Stimulated activated naive CD4-positive, alpha-beta T cell (primary cell): ENCODE results near the gene SORCS3.

Experiments used
- DNase-seq, 6 experiments: peaks; one replicate each; lab custom pipeline; 2025; lab: John Stamatoyannopoulos, UW

SORCS3 gene

DNA sequence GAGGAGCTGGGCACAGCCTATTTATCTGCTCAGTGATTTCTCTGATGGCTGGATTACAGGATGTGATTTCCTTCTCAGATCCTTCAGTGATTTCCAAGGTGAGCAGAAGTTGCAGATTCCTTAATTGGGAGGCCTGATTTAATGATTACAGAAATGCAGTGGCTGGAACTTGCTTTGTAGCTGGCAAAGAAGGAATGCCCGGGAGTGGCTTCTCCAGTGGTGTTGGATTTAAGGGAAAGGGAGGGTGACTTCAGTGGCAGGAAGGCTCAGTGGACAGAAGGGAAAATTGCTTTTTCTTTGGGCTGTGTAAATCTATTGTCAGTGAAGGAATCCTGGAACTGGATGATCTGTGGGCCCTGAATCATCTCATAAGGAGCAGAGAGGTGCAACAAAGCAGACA lies 5.1 kb downstream of the SORCS3 start:
- no peak for DNase-seq

DNA sequence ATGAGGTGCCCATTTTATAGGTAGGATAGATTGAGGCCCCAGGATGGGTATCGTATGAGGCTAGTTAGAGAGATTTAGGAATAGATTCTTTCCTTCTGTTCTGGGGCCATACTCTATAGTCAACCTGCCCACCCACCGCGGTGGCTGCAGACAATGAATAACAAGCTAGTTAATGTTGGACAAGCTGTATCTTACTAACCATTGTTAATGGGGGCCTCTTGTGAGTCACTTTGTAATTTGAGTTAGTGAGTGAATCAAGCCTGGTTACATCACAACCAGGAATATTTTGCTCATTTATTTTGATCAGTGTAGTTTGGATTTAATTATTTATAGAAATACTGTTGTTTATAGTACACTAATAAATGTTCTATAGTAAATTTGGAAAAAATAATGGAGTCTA lies 7.3 kb downstream of the SORCS3 start:
- DNase-seq: no peak

DNA sequence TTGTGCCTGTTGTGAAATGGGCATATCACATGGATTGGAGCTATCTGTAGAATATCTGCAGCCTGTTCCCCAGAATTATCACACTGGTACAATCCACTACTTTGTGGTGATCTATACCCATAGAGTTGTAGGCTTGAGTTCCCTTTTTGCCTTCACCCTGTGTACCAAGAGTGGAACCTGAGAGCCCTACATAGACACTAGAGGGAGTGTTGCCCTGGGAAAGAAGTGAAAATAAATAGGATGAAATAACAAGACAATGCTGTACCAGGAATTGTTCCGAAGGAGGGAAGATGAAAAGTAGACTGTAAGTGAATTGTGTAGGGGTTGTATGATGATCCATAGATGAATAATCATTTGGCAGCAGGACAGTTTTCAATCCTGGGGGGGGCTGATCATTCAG lies 9.0 kb downstream of the SORCS3 start:
- no peak for DNase-seq

DNA sequence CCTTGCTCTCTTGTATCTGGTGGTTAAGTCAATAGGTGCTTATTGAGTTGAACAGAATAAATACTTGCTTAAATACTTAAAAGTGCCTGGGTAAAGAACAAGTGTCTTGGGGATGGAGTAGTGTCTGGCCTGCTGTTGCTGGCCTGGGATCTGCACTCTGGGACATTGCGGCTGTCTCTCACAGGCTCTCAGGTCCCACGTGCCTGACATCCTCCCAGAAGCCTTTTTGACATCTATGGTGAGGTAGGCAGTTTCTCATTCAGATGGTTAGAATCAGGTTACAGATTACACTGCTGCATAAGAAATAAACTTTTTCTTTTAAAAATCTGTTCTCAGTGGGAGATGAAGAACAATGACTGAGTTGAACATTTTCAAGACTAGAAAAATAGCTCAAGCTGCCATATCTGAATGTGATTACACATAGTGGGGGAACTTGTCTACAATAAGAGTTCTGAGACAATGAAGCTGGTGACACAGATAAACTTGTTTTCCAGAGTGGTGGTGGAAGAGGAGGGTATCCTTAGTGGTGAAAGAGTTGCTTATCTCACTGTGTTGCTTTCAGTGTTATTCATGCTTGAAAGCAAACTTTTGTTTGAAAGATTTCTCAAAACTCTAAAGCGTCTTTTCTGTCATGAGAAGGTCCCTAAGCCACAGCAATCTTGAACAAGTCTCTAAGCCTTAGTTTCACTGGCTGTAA lies 9.7 kb downstream of the SORCS3 start:
- no peak for DNase-seq

DNA sequence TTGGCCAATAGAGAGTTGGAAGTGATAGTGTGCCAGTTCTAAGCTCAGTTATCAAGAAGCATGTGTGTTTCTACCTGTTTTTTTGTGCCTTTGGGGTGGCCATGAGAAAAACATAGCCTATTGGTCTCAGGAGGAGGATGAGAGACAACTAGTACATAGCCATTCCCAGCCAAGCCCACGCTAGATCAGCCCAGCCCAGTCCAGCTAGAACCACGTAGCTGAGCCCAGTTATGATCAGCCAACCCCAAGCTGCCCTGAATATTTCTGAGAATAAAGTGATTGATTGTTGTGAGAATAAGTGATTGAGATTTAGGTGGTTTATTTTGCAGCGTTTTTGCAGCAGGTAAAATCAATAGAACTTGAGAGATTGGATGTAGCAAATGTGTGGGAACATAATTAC lies 15.9 kb downstream of the SORCS3 start:
- DNase-seq: no peak

DNA sequence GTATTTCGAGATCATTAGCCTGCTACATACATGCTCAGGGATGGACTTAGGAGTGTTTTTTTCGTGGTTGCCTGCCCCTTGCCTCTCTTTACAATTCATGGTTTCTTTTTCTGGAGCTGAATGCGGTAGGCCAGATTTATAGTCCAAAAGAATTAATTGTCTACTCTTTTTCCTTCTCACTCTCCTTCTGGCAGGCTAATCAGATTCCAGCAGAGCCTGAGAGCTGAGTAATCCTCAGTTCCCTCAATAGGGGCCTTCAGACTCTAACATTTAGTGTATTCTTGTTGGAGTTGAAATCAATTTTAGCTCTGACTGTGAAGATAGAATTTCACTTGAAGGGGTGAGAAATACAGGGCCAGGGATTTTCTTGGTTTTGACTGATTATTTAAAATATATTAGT lies 16.4 kb downstream of the SORCS3 start:
- DNase-seq: no peak

DNA sequence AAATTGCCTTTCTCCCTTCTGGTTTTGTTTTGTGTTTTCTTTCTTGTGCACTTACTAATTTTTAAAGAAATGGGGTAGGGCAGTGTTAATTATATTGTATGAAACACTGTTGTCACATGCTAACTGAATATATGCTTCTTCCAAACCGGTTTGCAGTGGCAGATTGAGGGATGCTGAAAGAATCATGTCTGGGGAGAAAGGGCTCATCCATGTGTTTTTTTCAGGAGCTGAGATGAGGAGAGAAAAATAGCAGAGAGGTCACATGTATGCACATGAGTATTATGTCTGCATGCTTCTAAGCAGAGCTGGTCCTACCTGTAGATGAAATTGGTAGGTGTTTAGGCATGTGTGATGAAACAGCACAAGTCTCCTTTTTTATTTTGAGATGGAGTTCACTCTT lies 17.0 kb downstream of the SORCS3 start:
- no peak for DNase-seq

DNA sequence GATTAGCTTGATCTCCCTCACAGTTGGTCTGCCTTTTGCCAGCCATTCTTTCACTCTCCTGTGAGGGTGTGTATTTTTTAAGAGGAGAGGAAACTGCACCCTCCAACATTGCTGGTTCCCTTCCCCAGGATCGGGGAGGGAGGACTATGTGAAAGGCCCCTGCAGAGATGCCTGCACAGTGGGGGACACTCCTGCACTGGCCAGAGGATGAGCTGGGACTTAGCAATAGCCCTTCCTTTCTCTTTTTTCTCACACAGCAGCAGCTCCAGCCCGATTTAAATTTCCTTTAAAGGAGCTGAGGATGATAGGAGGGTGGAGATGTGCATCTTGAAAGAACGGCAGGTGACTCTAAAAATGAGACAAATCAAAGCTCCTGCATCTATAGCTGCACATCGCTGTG lies 18.7 kb downstream of the SORCS3 start:
- DNase-seq: no peak

DNA sequence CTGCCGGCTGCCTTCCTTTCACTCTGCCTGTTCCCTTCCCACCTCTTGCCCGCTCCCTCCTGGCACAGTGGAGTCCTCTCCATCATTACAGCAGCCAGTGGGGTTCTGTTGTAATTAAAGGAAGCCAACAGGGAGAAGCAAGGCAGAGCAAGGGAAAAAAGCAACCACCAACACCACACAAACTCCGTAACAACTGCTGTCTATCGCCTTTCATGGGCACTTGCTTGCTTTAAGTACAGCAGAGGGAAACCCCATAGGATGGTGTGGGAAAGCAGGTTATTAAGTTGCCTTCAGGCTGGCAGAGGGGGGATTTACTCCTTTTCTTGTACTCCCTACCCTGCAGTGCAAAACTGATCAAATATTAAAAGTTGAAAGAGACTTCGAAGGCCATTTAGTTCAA lies 22.0 kb downstream of the SORCS3 start:
- no peak for DNase-seq

DNA sequence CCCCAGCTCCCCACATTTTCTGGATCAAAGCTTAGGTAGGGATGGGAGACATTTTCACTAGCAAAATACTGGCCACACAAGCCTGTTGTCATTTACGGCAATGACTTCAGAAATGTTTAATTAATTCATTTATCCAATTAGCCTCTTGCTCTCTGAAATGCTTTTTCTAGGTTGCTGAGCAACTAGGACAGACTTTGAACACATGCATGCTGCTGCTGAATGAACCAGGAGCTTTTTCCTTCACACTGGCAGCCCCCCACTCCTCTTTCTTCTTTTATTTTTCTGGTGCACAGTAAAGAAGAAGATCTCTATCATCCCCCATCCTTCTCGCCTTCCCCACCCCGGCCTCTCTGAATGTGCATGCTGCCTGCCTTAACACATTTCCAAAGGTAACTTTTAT lies 22.5 kb downstream of the SORCS3 start:
- no peak for DNase-seq

DNA sequence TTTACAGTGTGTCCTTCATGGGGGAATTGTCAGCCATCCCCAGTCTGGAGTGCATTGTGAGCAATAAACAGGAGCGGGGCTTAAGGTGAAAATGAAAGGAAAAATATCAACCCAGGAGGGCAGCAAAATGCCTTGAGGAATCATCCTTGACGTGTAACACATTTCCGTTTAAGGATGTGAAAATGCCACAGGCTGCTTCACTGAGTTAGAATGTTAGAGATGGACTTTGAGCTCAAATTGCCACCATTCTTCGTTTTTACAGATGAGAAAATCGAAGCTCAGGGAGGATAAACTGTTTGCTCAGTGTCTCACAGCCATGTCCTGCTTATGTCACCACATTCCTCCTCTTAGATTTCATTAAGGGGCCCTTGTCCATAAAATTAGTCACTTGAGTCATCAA lies 23.1 kb downstream of the SORCS3 start:
- DNase-seq: no peak

DNA sequence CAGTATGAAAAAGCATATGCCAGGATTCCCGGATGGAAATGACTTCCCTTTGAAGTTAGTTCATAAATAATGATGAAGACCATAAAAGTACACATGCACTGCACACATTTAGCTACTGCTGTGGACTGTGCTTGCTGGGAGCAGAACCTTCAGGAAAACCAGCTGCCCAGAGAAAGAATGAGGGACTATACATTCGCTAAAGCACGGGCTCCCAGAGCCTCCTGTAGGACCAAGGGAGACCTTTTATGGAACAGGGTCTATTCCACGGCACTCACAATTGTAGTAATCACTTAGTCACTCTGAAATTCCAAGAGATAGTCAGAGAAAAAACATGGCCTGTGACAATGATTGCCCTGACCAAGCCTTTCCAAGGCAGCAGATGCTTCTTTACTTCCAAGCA lies 24.1 kb downstream of the SORCS3 start:
- no peak for DNase-seq

DNA sequence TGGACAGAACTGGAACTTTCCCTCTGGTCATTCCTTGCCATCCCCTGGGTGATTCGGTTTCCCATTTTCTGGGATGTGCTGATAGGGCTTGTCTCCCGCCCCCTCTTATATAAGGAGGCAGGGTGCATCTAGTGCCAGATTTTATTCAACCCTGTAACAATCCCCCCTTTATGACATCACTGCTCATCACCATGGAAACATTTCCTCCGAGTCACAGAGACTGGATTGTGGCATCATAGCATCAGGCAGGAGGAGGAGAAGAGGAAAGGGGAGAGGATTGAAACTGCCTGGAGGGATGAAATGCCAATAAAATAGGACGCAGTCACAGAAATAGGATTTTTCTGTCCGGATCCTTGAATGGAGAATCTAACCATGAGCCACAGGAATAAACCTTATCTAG lies 25.0 kb downstream of the SORCS3 start:
- DNase-seq: no peak

DNA sequence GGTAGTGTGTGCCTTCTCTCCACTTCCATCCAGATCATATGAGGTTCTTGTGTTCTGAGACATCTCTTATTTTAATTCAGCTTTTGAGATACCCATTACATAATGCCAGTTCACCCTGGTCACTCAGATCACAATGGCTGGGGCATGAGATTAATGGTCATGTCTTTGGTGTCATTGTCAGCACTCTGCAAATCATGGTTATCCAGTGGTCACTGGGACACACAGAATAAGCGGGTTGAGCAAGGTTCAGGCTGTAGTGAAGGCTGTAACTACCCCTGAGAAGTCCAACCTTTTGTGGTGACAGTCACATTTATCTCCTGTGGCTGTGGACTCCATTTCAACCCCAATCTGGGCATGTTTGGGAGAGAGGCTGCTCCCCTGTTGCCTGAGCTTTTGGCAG lies 35.8 kb downstream of the SORCS3 start:
- DNase-seq: no peak

DNA sequence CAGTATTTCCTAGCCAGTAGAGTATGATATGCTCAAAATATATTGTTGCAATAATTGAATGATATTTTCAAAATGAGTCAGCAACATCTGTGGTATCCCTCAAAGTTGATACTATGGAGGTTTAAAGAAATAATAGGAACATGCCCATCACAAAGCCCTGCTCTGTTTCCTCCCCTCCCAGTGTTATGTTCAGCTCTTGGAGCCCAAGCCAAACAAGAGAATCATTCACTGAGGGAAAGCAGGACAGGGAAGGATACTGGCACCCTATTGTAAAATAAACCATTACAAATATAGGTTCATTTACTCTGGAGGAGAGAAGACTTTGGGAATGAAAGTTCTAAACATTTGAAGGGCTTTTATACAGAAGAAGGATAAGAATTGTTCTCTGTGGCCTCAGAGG lies 37.6 kb downstream of the SORCS3 start:
- DNase-seq: no peak

DNA sequence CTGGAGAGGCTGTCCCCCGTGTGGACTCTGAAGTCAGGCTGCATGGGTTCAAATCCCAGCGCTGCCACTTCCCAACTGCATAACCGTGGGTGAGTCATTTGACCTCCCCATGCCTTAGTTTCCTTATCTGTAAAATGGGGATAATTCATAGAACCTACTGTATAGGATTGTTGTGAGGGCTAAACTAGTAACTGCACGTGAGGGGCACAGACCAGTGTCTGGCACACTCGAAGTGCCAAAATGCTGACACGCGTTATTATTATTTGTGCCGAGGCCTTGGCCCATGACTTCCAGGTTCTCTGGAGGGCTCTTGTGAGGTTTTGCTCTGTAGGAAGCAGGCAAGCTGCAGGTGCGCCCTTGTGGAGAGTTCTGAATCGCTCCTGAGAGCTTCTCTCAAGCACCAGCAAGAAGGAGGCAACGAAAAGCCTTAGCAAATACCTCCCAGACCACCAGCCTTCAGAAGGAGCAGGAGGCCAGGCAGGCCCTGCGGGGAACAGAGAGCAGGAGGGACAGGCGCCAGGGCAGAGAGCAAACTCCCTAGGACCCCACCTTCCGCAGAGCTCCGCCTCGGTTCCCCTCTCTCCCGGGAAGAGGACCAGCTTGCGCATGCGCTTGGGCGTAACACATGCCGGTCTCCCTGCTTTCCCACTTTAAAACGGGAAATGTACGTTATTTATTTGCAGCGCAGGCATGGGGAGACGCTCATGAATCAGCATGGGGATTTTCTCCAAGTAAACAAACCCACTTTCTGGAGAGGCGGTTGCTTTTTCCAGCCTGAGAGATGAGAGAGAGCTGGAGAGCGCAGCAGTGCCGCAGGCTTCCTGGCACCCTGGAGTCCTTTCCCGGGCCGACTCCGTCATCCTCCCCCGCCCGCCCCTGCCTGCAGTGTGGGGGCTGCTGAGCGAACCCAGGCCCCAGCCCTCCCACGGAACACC lies 39.6 kb downstream of the SORCS3 start:
- no peak for DNase-seq

DNA sequence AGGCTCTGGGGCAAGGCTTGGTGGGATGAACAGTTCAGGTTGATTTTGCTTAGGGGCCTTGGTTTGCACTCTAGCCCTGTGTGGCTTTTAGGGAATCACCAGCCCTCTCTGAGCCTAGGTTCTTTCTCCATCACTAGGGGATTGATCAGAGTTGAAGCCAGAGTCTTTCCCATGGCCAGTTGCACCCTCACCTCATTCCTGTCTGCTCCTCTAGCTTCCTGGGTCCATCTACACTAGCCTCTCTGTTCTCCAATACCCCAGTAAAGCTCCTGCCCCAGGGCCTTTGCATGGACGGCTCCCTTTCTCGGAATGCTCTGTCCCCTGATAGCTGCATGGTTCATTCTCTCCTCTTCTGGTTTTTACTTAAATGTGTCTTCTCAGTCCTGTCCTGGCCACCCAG lies 40.4 kb downstream of the SORCS3 start:
- no peak for DNase-seq

DNA sequence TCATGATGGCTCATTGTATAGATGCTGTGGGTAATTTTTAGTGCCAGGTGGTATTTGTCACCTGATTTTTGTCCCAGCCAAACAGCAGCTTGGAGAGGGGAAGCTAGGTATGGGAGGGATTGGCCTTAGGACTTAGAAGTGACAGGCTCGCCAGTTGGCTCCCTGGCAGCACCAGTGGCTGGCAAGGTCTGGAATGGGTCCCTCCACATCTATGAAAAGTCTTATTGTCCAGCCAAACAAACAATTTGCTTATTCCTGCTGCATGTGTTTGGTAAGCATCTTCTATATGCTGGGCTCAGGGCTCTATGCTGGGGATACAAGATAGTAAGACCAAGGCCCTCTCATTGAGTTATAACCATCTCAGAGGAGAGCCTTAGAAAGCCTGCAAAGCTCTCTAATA lies 42.5 kb downstream of the SORCS3 start:
- no peak for DNase-seq

DNA sequence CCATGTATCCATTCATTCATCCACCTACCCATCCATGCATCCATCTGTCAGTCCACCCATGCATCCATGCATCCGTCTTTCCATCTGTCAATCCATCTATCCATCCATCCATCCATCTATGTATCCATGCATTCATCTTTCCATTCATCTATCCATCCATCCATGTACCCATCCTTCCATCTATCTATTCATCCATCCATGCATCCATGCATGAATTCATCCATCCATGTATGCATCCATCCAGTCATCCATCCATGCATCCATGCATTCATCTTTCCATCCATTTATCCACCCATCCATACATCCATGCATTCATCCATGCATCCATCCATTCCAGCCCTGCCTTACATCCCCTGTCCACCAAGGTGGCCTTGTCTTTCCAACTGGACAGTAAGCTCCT lies 45.7 kb downstream of the SORCS3 start:
- DNase-seq: no peak

DNA sequence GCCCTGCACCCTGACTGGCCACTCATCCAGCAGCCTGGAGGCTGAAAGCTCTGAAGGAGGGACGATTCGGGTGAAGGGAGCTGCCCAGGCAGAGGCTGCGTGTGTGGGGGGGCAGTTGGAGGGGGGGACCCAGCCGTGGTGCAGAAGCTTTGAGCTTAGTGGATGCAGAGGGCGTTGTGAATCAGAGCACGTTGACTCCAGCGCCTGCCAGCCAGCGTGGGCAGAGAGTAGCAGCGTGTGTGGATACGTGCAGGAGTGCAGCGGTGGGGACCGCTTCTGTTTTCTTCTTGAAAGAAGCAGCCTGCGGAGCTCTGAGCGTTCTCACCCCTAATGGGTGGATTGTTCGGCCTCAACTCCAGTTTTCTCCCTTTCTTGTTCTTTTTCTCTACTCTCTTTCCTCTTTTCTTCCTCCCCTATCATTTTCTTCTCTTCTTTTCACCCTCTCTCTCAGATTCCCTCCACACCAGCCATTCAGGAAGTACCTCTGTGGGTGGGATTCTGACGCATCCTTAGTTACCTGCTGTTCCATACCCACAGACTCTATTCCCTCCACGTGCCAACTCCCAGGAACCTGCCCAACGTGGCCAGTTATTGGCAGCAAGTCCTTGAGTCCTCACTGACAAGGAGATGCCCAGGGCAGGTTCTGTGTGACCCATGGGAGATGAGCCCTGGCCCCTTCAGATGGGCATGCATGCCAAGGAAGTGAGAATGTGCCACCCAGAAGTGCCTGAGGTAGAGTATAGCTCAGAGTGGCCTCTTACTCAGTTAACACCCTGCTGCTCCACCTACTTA lies 47.4 kb downstream of the SORCS3 start:
- DNase-seq: no peak

DNA sequence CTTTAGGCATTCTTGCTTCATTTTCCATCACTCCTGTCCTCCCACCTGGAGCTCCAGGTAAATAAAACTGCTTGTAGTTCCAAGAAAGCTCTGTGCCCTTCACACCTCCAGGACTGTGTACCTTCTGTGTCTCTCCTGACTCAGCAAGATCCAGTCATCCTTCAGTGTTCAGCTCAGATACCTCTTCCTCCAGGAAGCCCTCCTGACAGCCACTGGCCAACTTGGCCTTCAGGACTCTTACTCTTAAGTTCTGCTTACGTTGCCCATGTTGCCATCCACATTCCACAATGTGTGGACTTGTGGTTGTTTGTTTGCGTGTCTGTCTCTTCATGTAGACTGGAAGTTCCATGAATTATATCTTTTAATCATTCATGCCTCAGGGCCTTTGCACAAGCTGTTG lies 48.0 kb downstream of the SORCS3 start:
- no peak for DNase-seq

DNA sequence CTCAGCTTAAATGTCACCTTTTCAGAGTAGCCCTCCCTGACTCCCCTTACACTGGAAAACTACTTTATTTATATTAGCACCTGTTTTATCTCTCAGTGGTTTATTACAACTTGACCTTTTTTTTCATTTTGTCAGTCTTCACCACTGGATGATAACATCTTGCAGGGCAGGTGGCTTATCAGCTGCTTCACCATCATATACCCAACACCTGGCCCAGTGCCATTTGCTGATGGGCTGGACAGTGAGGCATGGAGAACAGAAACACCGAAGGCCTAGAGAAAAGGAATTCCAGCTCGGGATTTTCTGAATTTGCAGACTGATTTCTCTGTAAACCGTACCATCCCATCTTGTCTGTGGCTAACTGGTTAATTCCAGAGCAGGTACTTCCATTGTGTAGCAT lies 48.5 kb downstream of the SORCS3 start:
- no peak for DNase-seq

DNA sequence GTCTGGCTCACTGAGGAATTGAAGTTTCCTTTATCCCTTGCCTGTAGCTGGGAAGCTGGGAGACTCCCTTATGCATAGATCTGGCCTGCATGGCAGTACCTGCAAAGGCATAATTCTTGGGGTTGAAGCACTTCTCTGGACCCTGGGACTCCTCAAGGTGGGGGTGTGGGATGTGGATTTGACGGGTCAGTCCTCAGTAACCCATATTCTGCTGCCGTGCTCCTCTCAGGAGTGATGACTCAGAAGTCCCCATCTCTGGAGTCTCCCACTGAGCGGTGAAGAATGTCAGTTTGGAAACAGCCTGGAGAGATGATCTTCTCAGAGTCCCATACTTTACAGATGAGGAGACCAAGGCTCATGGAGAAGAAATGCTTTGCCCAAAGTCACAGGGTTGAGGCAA lies 49.0 kb downstream of the SORCS3 start:
- no peak for DNase-seq
